Measurements from ENCODE around the gene SHD. TPM values are rescaled to one million over a fixed set of nuclear protein-coding genes. Genes with fewer than 3 reads are reported as not detected.

SHD gene
- total and polyA plus RNA-seq, 2 of the 13 experiments (the other 11 are each of a cell fraction or from before 2014, with no cell fraction given) = 0.11 to 0.20 TPM

GRCh38 chr19:4246767-4247593 lies 32.1 kb upstream of the SHD start, which contains the start of gene YJU2 (continued):
- TF ChIP-seq ZNF260 (CRISPR knock-in tag; IDR thresholded peaks at IDR 0.05; ENCODE audit: borderline replicate concordance, low read depth) (no peak), ARNT (IDR thresholded peaks at IDR 0.05) (no peak)

GRCh38 chr19:4256563-4256962 lies 22.5 kb upstream of the SHD start:
- peaks cover 5% of the 10 kb centered on the region for H3K9me3 ChIP-seq (ENCODE audit: low read length)
- H2AFZ ChIP-seq (ENCODE audit: low read length) = no peak overlapping the region
- no peaks in the 10 kb centered on the region for H3K79me2 ChIP-seq (ENCODE audit: insufficient read depth, low read length)
- in situ Hi-C loops (cut with HindIII; ENCODE audit: extremely low pct_ligation_motif_present, low pct_unique_long_range_greater_than_20kb) (no loop called here), intact Hi-C loops (cut with micrococcal nuclease; ENCODE audit: unreplicated experiment) (no loop called here)
- H3K4me1 ChIP-seq (ENCODE audit: insufficient read depth, low read length) = no peaks in the 10 kb centered on the region
- no TSS peak for BruUV-seq (replicated peaks)
- no peak overlapping the region for H3K27ac ChIP-seq (ENCODE audit: extremely low read length, insufficient read depth, low read length)
- no peak overlapping the region for H3K4me2 ChIP-seq (ENCODE audit: low read depth, low read length)
- H3K27me3 ChIP-seq (ENCODE audit: control insufficient read depth in 1 of 2, insufficient read depth in 2 of 2, low read length in 2 of 2) = no peaks in the 10 kb centered on the region; a peak in 1 of 5 replicates
- no peaks in the 10 kb centered on the region for H4K20me1 ChIP-seq (ENCODE audit: insufficient read depth, low read length)
- TF ChIP-seq ZFP91 (CRISPR knock-in tag; IDR thresholded peaks at IDR 0.05; ENCODE audit: borderline replicate concordance) (no peak), CTCF (CRISPR knock-in tag; IDR thresholded peaks at IDR 0.05) (peak; percentile 39), YY1 (IDR thresholded peaks at IDR 0.05; ENCODE audit: insufficient read depth, insufficient replicate concordance, low read depth, low read length) (peak; percentile 31), ARHGAP35 (CRISPR knock-in tag; IDR thresholded peaks at IDR 0.05; ENCODE audit: borderline replicate concordance) (no peak)
- no peak overlapping the region for H3K9ac ChIP-seq (ENCODE audit: insufficient read depth, low read depth, low read length)
- no peak overlapping the region for H3K4me3 ChIP-seq (replicated peaks in 1 of 3; ENCODE audit: insufficient read depth in 1 of 3, low read depth in 2 of 3, low read length in 3 of 3)
- ChIA-PET POLR2A (interaction anchor here (1.4 kb wide), 1 partner anchor 10 kb away, joined by 4 read pairs; no protein-coding TSS in a partner anchor), CTCF (ENCODE audit: low intra/inter-chr PET ratio, low total read pairs) (no interaction called here)
- no peak for DNase-seq (ENCODE audit: low spot score)
- peaks cover 19 to 57% of the 10 kb centered on the region in 2 experiments; a peak in 4 of 5 replicates for H3K36me3 ChIP-seq (replicated peaks in 1 of 2; ENCODE audit: control insufficient read depth in 1 of 2, insufficient read depth in 2 of 2, low read length in 2 of 2)
- no CpG with 5 or more reads among the region's 4 CpGs for WGBS (ENCODE audit: low lambda C conversion rate)
- FAIRE-seq = no peak
- no peak for ATAC-seq
